Astrocyte (in vitro differentiated cells and primary cell): ENCODE measurements around the gene CES5A.

ENCODE experiments used
- EZH2 ChIP-seq: IDR thresholded peaks from 2 replicates; pipeline ENCODE4 v1.6.1; 2012; ENCODE audit warnings: mild to moderate bottlenecking, low read length, inconsistent platforms; ENCODE audit not compliant: insufficient read depth
- TF ChIP-seq, protein P1 (sequence below): IDR thresholded peaks from 2 replicates; pipeline ENCODE4 v1.5.1; 2011; ENCODE audit warnings: low read depth, mild to moderate bottlenecking, inconsistent platforms, low read length, moderate library complexity; ENCODE audit not compliant: insufficient read depth

DNA sequence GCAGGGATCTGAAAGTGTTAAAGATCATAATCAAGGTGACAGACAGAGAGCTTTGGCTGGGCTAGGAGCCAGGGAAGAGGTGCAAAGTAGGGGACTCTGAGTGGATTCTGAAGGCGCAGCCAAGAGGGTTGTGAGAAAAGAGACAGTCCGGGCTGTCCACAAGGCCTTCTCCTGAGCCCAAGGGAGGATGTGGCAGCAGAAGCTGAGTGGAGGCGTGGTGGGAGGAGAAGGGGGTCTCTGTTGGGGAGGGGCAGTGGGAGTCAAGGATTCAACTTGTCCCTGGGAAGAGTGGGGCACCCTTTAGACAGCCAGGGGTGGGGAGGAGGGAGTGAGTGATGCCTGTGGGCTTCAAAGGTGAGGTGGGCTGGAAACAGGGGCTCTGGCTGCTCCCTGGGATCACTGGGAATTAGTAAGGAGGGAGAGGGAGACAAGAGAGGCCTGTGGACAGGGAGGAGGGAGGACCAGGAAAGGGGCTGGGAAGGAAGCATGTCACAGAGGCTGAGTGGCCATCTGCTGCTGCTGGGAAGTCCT, 52.8 kb downstream of the CES5A start:
- TF ChIP-seq, protein P1, sequence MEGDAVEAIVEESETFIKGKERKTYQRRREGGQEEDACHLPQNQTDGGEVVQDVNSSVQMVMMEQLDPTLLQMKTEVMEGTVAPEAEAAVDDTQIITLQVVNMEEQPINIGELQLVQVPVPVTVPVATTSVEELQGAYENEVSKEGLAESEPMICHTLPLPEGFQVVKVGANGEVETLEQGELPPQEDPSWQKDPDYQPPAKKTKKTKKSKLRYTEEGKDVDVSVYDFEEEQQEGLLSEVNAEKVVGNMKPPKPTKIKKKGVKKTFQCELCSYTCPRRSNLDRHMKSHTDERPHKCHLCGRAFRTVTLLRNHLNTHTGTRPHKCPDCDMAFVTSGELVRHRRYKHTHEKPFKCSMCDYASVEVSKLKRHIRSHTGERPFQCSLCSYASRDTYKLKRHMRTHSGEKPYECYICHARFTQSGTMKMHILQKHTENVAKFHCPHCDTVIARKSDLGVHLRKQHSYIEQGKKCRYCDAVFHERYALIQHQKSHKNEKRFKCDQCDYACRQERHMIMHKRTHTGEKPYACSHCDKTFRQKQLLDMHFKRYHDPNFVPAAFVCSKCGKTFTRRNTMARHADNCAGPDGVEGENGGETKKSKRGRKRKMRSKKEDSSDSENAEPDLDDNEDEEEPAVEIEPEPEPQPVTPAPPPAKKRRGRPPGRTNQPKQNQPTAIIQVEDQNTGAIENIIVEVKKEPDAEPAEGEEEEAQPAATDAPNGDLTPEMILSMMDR, result no peak
- no peak for TF ChIP-seq EZH2
